IMR-90 (cell line): ENCODE results near the gene AGAP2. TPM values are rescaled to one million over a fixed set of nuclear protein-coding genes. Genes with fewer than 3 reads are reported as not detected.

Experiments used
- ATAC-seq: fragments of 200-7000 bp; cut with Tn5 transposase; 2 replicates; pipeline ENCODE4 v1.9.1; 2020; ENCODE audit warnings: low read depth, mild to moderate bottlenecking, moderate library complexity
- BruUV-seq: library from RNA; stranded (reverse); fragments of 400-500 nt; replicated peaks from 2 replicates; lab custom pipeline; 2021; lab: Mats Ljungman, UMichigan
- CTCF ChIA-PET: fragments of 300-600 bp; formaldehyde crosslinking; extraction: SDS; loops from one replicate; lab custom pipeline; 2021; ENCODE audit warnings: antibody characterized with exemption; lab: Yijun Ruan, JAX
- POLR2A ChIA-PET: fragments of 300-600 bp; sonication (Branson Sonifier 250); formaldehyde crosslinking; loops from one replicate; lab custom pipeline; 2022; ENCODE audit warnings: antibody characterized with exemption; ENCODE audit not compliant: unreplicated experiment; lab: Charles Lee
- DNase-seq: peaks from one replicate; pipeline ENCODE4 v3.0.0; 2013
- H2AFZ ChIP-seq: replicated peaks from 2 replicates; pipeline ENCODE3; 2013; ENCODE audit warnings: low read length, mild to moderate bottlenecking; ENCODE audit not compliant: poor library complexity
- H2AK5ac ChIP-seq: 2 replicates; pipeline ENCODE4 v1.6.1; 2013; ENCODE audit warnings: low read depth, low read length, inconsistent platforms
- H2AK9ac ChIP-seq: replicated peaks from 2 replicates; pipeline ENCODE3; 2013; ENCODE audit warnings: mild to moderate bottlenecking, low read depth, low read length, moderate library complexity; ENCODE audit not compliant: poor library complexity
- H2BK120ac ChIP-seq: 2 replicates; pipeline ENCODE4 v1.6.1; 2013; ENCODE audit warnings: low read depth, low read length, inconsistent platforms
- H2BK15ac ChIP-seq: 3 replicates; pipeline ENCODE4 v1.6.1; 2013; ENCODE audit warnings: low read depth, low read length, inconsistent platforms
- H2BK20ac ChIP-seq: 2 replicates; pipeline ENCODE4 v1.6.1; 2013; ENCODE audit warnings: low read depth, mild to moderate bottlenecking, inconsistent platforms, low read length, moderate library complexity
- H2BK5ac ChIP-seq: 2 replicates; pipeline ENCODE4 v1.6.1; 2013; ENCODE audit warnings: mild to moderate bottlenecking, low read depth, low read length, inconsistent platforms; ENCODE audit not compliant: poor library complexity, severe bottlenecking
- H3K14ac ChIP-seq: replicated peaks from 2 replicates; pipeline ENCODE4 v1.6.1; 2013; ENCODE audit warnings: low read depth, low read length, inconsistent platforms
- H3K18ac ChIP-seq: 2 replicates; pipeline ENCODE4 v1.6.1; 2013; ENCODE audit warnings: low read depth, low read length, control low read depth
- H3K23ac ChIP-seq: 2 replicates; pipeline ENCODE4 v1.6.1; 2013; ENCODE audit warnings: low read depth, low read length, inconsistent platforms
- H3K27ac ChIP-seq: 2 replicates; pipeline ENCODE4 v1.5.1; 2013; ENCODE audit warnings: mild to moderate bottlenecking, control low read depth, low read length; ENCODE audit not compliant: insufficient read depth
- H3K27me3 ChIP-seq: 2 replicates; pipeline ENCODE4 v1.6.1; 2013; ENCODE audit warnings: low read length; ENCODE audit not compliant: control insufficient read depth, insufficient read depth
- H3K36me3 ChIP-seq: 2 replicates; pipeline ENCODE4 v1.6.1; 2013; ENCODE audit warnings: low read length, mixed read lengths; ENCODE audit not compliant: control insufficient read depth, insufficient read depth
- H3K4ac ChIP-seq: 2 replicates; pipeline ENCODE4 v1.6.1; 2013; ENCODE audit warnings: low read depth, low read length, inconsistent platforms
- H3K4me1 ChIP-seq: 2 replicates; pipeline ENCODE4 v1.6.1; 2013; ENCODE audit warnings: low read length, mixed read lengths; ENCODE audit not compliant: control insufficient read depth, insufficient read depth
- H3K4me2 ChIP-seq: 2 replicates; pipeline ENCODE4 v1.6.1; 2013; ENCODE audit warnings: low read depth, mild to moderate bottlenecking, control low read depth, low read length, moderate library complexity
- H3K4me3 ChIP-seq: 2 replicates; pipeline ENCODE4 v1.5.1; 2013; ENCODE audit warnings: low read depth, mild to moderate bottlenecking, control low read depth, low read length, moderate library complexity; ENCODE audit not compliant: insufficient read depth
- H3K56ac ChIP-seq: 2 replicates; pipeline ENCODE4 v1.6.1; 2013; ENCODE audit warnings: low read length, inconsistent platforms; ENCODE audit not compliant: insufficient read depth; ENCODE audit errors: extremely low read depth
- H3K79me1 ChIP-seq, 2 experiments: 2 replicates each; pipeline ENCODE4 v1.6.1; 2013; ENCODE audit warnings: low read length in 2 of 2, inconsistent platforms in 1 of 2, low read depth in 1 of 2
- H3K9ac ChIP-seq: 2 replicates; pipeline ENCODE4 v1.6.1; 2013; ENCODE audit warnings: low read depth, low read length, control low read depth
- H3K9me1 ChIP-seq: 2 replicates; pipeline ENCODE4 v1.6.1; 2013; ENCODE audit warnings: low read length, inconsistent platforms; ENCODE audit not compliant: insufficient read depth
- H3K9me3 ChIP-seq: 2 replicates; pipeline ENCODE4 v1.6.1; 2013; ENCODE audit warnings: low read length; ENCODE audit not compliant: control insufficient read depth, insufficient read depth
- H4K20me1 ChIP-seq: 2 replicates; pipeline ENCODE4 v1.6.1; 2013; ENCODE audit warnings: low read length, inconsistent platforms; ENCODE audit not compliant: insufficient read depth
- H4K5ac ChIP-seq: 2 replicates; pipeline ENCODE4 v1.6.1; 2013; ENCODE audit warnings: mild to moderate bottlenecking, low read depth, low read length, control low read depth
- H4K8ac ChIP-seq, 2 experiments: 2 replicates each; pipeline ENCODE4 v1.6.1; 2013; ENCODE audit warnings: low read depth in 2 of 2, low read length in 2 of 2, control low read depth in 1 of 2, inconsistent platforms in 1 of 2
- H4K91ac ChIP-seq: 2 replicates; pipeline ENCODE4 v1.6.1; 2013; ENCODE audit warnings: low read depth, low read length, inconsistent platforms; ENCODE audit not compliant: insufficient read depth
- FOS ChIP-seq: fragments of 150-350 bp; IDR thresholded peaks from 2 replicates; pipeline ENCODE4 v1.6.1; 2016; ENCODE audit warnings: low read depth, low read length
- MAZ ChIP-seq: IDR thresholded peaks from 2 replicates; pipeline ENCODE4 v1.6.1; 2012; ENCODE audit warnings: low read depth, mild to moderate bottlenecking, low read length, improper control_type of control experiment, moderate library complexity, borderline replicate concordance
- WGBS, 2 experiments: methylation state at CpG; one replicate each; pipeline versions ENCODE4 v1.1.5 to v1.1.7; 2013; ENCODE audit warnings: missing lambda C conversion rate in 2 of 2; ENCODE audit not compliant: insufficient read length in 1 of 2; ENCODE audit errors: extremely low coverage in 2 of 2; 5-methylcytosine and 5-hydroxymethylcytosine counted together
- dilution Hi-C: fragments of 300-500 bp; cut with HindIII; formaldehyde crosslinking; loops from one replicate; pipeline ENCODE4 v1.14.3; 2018; ENCODE audit warnings: low sequenced_read_pairs; ENCODE audit not compliant: unreplicated experiment
- in situ Hi-C: fragments of 300-500 bp; cut with MboI; formaldehyde crosslinking; loops from 3 replicates; pipeline ENCODE4 v1.14.3; 2019; ENCODE audit warnings: low sequenced_read_pairs, inconsistent platforms, mixed read lengths
- intact Hi-C: fragments of 100-400 bp; cut with micrococcal nuclease; formaldehyde crosslinking; loops from 2 replicates; pipeline ENCODE4 v1.10.0; 2022
- polyA plus RNA-seq, 3 experiments: library from polyadenylated mRNA; depleted of rRNA; stranded (reverse); fragments of >200 nt; gene quantifications; 2 replicates each; pipeline ENCODE4 v1.2.3, GENCODE V29; 2012; ENCODE audit warnings: low replicate concordance in 1 of 3
- total RNA-seq: library from RNA; depleted of rRNA; stranded (reverse); fragments of >200 nt; gene quantifications from 2 replicates; pipeline ENCODE4 v1.2.3, GENCODE V29; 2012
- TF ChIP-seq, protein P1 (sequence below): fragments of 150-350 bp; IDR thresholded peaks from 2 replicates; pipeline ENCODE4 v1.6.1; 2017; ENCODE audit warnings: mild to moderate bottlenecking, antibody characterized with exemption, low read length, low read depth

AGAP2 gene
- total and polyA plus RNA-seq, 2 of the 4 experiments (the other 2 are of a cell fraction) = 0.03 to 0.18 TPM

DNA sequence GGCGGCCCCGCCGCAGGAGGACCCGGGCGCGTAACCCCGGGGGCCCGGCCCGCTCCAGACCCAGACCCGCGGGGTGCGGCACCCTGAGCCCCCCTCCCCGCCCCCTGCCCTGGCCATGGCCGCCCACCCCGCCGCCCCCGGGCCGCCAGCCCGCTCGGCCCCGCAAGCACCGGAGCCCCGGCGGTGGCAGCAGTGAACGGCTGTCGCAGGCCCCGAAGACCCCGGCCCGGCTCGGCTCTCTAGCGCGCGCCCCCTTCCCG lies 16.6 kb upstream of the AGAP2 start (continued):
- TF ChIP-seq, protein P1, sequence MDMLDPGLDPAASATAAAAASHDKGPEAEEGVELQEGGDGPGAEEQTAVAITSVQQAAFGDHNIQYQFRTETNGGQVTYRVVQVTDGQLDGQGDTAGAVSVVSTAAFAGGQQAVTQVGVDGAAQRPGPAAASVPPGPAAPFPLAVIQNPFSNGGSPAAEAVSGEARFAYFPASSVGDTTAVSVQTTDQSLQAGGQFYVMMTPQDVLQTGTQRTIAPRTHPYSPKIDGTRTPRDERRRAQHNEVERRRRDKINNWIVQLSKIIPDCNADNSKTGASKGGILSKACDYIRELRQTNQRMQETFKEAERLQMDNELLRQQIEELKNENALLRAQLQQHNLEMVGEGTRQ = no peak

DNA sequence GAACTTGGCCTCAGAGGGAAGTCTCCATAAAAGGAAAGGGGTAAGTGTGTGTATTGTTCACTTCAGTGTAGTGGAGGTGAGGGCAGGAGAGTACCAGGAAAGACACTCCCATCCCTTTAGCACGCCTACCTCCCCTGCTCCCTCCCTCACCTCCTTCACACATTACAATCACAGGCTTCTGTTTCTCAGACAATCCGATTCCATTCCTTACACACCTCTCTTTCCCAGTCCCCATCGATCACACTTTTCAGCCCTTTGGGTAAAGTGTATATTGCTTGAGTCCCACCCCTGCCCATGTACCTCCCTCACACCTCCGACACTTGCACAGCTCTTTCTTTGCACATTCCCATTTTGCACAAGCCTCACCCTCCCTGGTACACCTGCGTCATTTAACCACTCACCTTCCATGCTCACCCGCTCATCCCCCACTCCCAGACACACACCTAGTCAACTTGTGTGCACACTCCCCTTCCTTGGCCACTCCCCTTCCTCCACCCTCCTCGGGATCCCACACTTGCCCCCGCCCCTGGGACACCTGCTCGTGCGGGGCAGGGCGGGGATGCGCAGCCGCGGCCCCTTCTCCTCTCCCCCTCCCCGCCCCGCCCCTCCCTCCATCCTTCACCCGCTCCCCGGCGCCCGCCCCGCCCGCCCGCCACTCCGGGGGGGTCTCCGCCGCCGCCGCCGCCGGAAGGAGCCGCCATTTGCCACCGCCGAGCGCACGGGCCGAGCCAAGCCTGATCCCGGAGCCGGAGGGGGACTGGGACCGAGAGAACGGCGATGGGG lies 16.1 kb upstream of the AGAP2 start, which contains the start of gene MARCHF9:
TSS of gene MARCHF9 (plus strand) at position 693 of the 783 bp plus-strand sequence. CDS start 426 bp downstream, outside the sequence.
- Histone ChIP-seq H2AK5ac (peak within 1 kb of the TSS; percentile 71; the same call in 1 of the 2 replicates), H3K9me1 (peaks cover 15% of the 10 kb centered on the region), H4K5ac (no peak within 1 kb of the TSS), H2BK120ac (no peak within 1 kb of the TSS), H3K4me1 (peaks cover 7% of the 10 kb centered on the region), H3K27me3 (peaks cover 10% of the 10 kb centered on the region), H3K23ac (peak within 1 kb of the TSS; percentile 83), H3K56ac (no peak within 1 kb of the TSS), H2BK5ac (no peak within 1 kb of the TSS), H2BK20ac (no peak within 1 kb of the TSS), H3K4me3 (peak within 1 kb of the TSS; percentile 59), H3K36me3 (peaks cover 19% of the 10 kb centered on the region), H2AK9ac (peak within 1 kb of the TSS; percentile 76), H3K79me1 (peaks cover 16 to 30% of the 10 kb centered on the region in 2 experiments; a peak in 3 of 4 replicates), H2BK15ac (no peak within 1 kb of the TSS), H3K4ac (peak within 1 kb of the TSS; percentile 60; the same call in 1 of the 2 replicates), H2AFZ (peak within 1 kb of the TSS; percentile 87), H3K9me3 (no peaks in the 10 kb centered on the region), H4K8ac (peak within 1 kb of the TSS in 1 of 2 experiments; percentile 35; a peak in 1 of 4 replicates), H3K14ac (0 out of 2 replicates have a peak within 1 kb of the TSS, but pooled peaks have one; percentile 40), H3K18ac (no peak within 1 kb of the TSS), H3K9ac (peak within 1 kb of the TSS; percentile 42), H4K91ac (no peak within 1 kb of the TSS; the same call in 1 of the 2 replicates), H4K20me1 (peaks cover 7% of the 10 kb centered on the region; the same call in 1 of the 2 replicates), H3K27ac (no peak within 1 kb of the TSS; the same call in 1 of the 2 replicates), H3K4me2 (peak within 1 kb of the TSS; percentile 81)
- intact Hi-C loops = no loop called here
- no peak for TF ChIP-seq FOS
- TF ChIP-seq MAZ = peak; percentile 42; the same call in 1 of the 2 replicates
- in situ Hi-C loops = no loop called here
- ATAC-seq = peak; percentile 3; the same call in 1 of the 2 replicates
- 2% methylated on average over 4 of the region's 41 CpGs; no CpG with 5 or more reads in 1 of the 2 experiments for WGBS, 2 experiments
- CTCF ChIA-PET = no interaction called here
- DNase-seq = no peak
- BruUV-seq = no TSS peak
- dilution Hi-C loops = no loop called here
- POLR2A ChIA-PET = no interaction called here
